D721Med (cell line): ENCODE data around the gene TBC1D4.

Source experiments
- DNase-seq: peaks from one replicate; pipeline ENCODE4 v3.0.0; 2011; ENCODE audit warnings: low spot score; ENCODE audit not compliant: insufficient read length
- FAIRE-seq: peaks from 2 replicates; lab custom pipeline; 2011; peaks lifted over from hg19 to GRCh38; lab: Jason Lieb, UNC
- CTCF ChIP-seq: IDR thresholded peaks from 2 replicates; pipeline ENCODE4 v1.5.1; 2012; ENCODE audit warnings: mild to moderate bottlenecking, control low read depth; ENCODE audit not compliant: insufficient read depth; ENCODE audit errors: missing control alignments

Gene TBC1D4

GRCh38 chr13:75478659-75479058 lies 3.3 kb downstream of the TBC1D4 start:
- DNase-seq, result no peak
- FAIRE-seq, result no peak
- no peak for TF ChIP-seq CTCF

GRCh38 chr13:75474956-75475355 lies 7.0 kb downstream of the TBC1D4 start:
- TF ChIP-seq CTCF, result no peak
- no peak for FAIRE-seq
- DNase-seq, result no peak

GRCh38 chr13:75473468-75473867 lies 8.5 kb downstream of the TBC1D4 start:
- FAIRE-seq (no peak), DNase-seq (no peak)
- TF ChIP-seq CTCF, result no peak

- DNase-seq (no peak), FAIRE-seq (no peak)
- no peak for TF ChIP-seq CTCF
These were observed 11.3 kb downstream of the TBC1D4 start for GRCh38 chr13:75470676-75471075.

GRCh38 chr13:75469047-75469446 lies 12.9 kb downstream of the TBC1D4 start:
- TF ChIP-seq CTCF, result no peak
- DNase-seq, result no peak
- FAIRE-seq, result no peak

GRCh38 chr13:75468602-75469001 lies 13.4 kb downstream of the TBC1D4 start:
- FAIRE-seq, result no peak
- no peak for TF ChIP-seq CTCF

GRCh38 chr13:75468098-75468497 lies 13.9 kb downstream of the TBC1D4 start:
- FAIRE-seq, result no peak
- DNase-seq, result no peak
- no peak for TF ChIP-seq CTCF

More at GRCh38 chr13:75468602-75469001, 13.4 kb downstream of the TBC1D4 start:
- DNase-seq, result no peak
